SJSA1 (cell line): ENCODE data around the gene MRO. TPM values are rescaled to one million over a fixed set of nuclear protein-coding genes. Genes with fewer than 3 reads are reported as not detected.
A peak's percentile ranks its signal among the peaks of the same experiment; 100 is the strongest.
"Not testable (repeated sequence)": the region's sequence is repeated elsewhere in the genome, so short reads cannot be mapped to it uniquely, and the experiment has no call there.

ENCODE experiments used
- DNase-seq, 2 experiments: peaks; one replicate each; pipeline ENCODE4 v3.0.0-alpha.2; 2015 to 2020; ENCODE audit warnings: low spot score in 2 of 2, low read depth in 1 of 2
- H3K27ac ChIP-seq: fragments of 250-450 bp; sonication (Bioruptor Pico); 2 replicates; pipeline ENCODE4 v1.5.1; 2020; ENCODE audit warnings: mild to moderate bottlenecking, moderate library complexity
- H3K27me3 ChIP-seq: fragments of 250-450 bp; sonication (Bioruptor Pico); replicated peaks from 2 replicates; pipeline ENCODE4 v1.5.1; 2020; ENCODE audit warnings: mild to moderate bottlenecking, moderate library complexity
- H3K36me3 ChIP-seq: fragments of 250-450 bp; sonication (Bioruptor Pico); 2 replicates; pipeline ENCODE4 v1.5.1; 2020; ENCODE audit warnings: mild to moderate bottlenecking
- H3K4me1 ChIP-seq: fragments of 250-450 bp; sonication (Bioruptor Pico); replicated peaks from 2 replicates; pipeline ENCODE4 v1.6.1; 2021; ENCODE audit warnings: mild to moderate bottlenecking
- H3K4me3 ChIP-seq: fragments of 250-450 bp; sonication (Bioruptor Pico); 2 replicates; pipeline ENCODE4 v1.5.1; 2020; ENCODE audit warnings: mild to moderate bottlenecking
- H3K9me3 ChIP-seq: fragments of 250-450 bp; sonication (Bioruptor Pico); replicated peaks from 2 replicates; pipeline ENCODE4 v1.5.1; 2020; ENCODE audit warnings: mild to moderate bottlenecking
- total RNA-seq: library from RNA; depleted of rRNA; stranded (reverse); fragments of >200 nt; shearing (Covaris generic); gene quantifications from 2 replicates; pipeline ENCODE4 v1.2.3, GENCODE V29; 2014; rRNA removed

Gene MRO
- 0.03 TPM in 1 of 2 replicates, not detected in the other for total RNA-seq

DNA sequence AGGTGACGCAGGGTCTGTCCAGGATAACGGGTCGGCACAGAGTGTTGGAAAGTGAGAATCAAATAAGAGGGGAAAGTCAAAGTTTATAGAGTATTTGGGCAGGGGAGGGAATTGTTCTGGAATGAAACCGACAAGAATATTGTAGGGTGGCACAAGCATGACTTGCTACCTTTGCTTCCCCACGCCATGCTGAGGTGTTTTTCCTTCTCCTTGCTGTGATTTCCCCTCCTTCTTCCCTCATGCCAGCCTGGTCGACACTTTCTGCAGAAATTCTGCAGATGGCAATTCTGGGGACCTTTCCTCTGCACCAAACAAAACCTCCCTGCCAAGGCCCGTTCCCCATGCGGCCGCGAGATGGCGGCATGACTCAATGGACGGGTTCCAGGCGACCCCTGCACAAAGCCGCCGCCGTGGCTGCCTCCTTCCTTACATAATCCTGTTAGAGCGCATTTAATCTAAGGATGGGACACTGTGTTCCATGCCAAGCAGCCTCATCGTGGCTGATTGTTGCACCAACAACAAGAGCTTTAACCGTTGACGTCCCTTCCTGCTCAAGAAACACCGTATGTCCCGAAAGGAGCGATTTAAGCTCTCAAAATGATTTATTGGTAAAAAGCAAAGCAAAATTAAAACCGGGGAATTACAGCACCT, at the start of gene MRO:
Gene MRO (minus strand): TSS at position 289 of the 651 bp plus-strand sequence. CDS start 10,616 bp downstream, outside the sequence.
- Histone ChIP-seq H3K4me3 (no peak within 1 kb of the TSS), H3K27me3 (peaks cover 6% of the 10 kb centered on the region; the same call in 1 of the 2 replicates), H3K36me3 (no peaks in the 10 kb centered on the region), H3K9me3 (no peaks in the 10 kb centered on the region), H3K4me1 (peaks cover 7% of the 10 kb centered on the region), H3K27ac (no peak within 1 kb of the TSS)
- DNase-seq, result peak; percentile 60 to 74

- Histone ChIP-seq H3K4me3 (no peak overlapping the region), H3K4me1 (peaks cover 22% of the 10 kb centered on the region)
These were observed 49.3 kb upstream of the MRO start for GRCh38 chr18:50869150-50869549.

GRCh38 chr18:50866765-50867164, 46.9 kb upstream of the MRO start:
- no peaks in the 10 kb centered on the region for H3K27me3 ChIP-seq
- no peak overlapping the region for H3K27ac ChIP-seq
- DNase-seq, result no peak
- no peaks in the 10 kb centered on the region for H3K36me3 ChIP-seq
- no peaks in the 10 kb centered on the region for H3K9me3 ChIP-seq
- peaks cover 22% of the 10 kb centered on the region for H3K4me1 ChIP-seq
- no peak overlapping the region for H3K4me3 ChIP-seq

More at GRCh38 chr18:50869150-50869549, 49.3 kb upstream of the MRO start:
- DNase-seq, result no peak
- Histone ChIP-seq H3K36me3 (no peaks in the 10 kb centered on the region), H3K9me3 (no peaks in the 10 kb centered on the region), H3K27me3 (no peaks in the 10 kb centered on the region), H3K27ac (no peak overlapping the region)

DNA sequence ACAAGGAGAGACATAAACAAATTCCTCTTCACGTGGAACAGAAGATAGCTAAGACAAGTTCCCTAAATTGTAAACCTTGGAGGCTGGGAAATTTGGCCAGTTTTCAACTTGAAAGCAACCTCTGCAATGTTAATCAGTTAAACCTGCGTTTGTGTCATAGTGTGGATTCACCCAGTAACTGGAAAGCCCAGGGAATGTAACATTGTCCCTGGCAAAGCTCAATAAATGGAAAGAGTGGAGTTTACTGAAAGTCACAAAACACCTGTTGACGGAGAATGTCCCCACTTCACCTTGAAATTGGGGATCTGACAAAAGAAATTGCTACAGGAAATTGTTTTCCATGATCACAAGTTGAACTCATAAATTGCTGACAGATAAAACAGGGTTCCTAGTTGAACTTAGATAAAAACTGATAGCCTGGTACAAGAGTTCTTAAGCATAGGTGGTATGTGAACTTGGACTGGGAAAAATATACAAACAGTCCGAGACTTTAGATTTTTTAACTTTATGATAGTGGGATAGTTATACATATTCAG, 44.1 kb upstream of the MRO start:
- no peaks in the 10 kb centered on the region for H3K36me3 ChIP-seq
- H3K4me3 ChIP-seq, result no peak overlapping the region
- H3K27me3 ChIP-seq, result no peaks in the 10 kb centered on the region
- H3K4me1 ChIP-seq, result peaks cover 6% of the 10 kb centered on the region; the same call in 1 of the 2 replicates
- H3K27ac ChIP-seq, result no peak overlapping the region
- no peak for DNase-seq
- no peaks in the 10 kb centered on the region for H3K9me3 ChIP-seq

DNA sequence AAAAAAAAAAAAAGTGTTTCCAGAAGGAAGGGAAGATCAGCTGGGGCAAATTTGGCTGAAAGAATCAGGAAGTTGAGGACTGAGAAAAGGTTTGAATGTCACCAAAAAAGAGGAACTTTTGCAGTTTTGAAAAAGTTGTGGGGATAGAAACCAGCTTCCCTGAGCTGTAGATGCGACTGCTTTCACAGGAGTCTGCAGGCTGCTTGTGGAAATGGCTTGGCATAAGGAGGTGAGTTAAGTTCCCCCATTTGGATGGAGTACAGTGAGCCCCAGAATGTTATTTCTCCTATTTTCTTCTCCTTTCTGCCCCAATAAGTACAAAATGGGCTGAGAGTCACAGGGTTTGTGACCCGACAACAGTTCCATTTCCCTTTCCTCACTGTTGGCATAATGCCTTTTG, 42.6 kb upstream of the MRO start:
- Histone ChIP-seq H3K27ac (no peak overlapping the region), H3K9me3 (no peaks in the 10 kb centered on the region), H3K36me3 (no peaks in the 10 kb centered on the region), H3K27me3 (no peaks in the 10 kb centered on the region), H3K4me3 (no peak overlapping the region), H3K4me1 (peaks cover 5% of the 10 kb centered on the region; the same call in 1 of the 2 replicates)
- no peak for DNase-seq

DNA sequence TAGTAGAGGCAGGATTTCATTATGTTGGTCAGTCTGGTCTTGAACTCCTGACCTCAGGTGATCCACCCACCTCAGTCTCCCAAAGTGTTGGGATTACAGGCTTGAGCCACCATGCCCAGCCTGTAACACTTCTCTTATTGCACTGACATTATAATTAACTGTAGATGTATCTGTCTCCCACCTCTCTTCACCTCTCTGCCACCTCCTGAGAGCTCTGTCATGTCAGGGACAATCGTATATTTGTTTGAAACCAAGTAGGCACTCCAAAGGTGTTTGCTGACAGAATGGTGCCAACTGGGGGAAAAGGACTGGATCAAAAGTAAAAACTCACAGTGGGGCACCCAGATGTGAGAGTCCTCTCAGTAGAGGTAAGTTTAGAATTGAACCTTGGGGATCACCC, 41.8 kb upstream of the MRO start:
- H3K36me3 ChIP-seq, result no peaks in the 10 kb centered on the region
- peaks cover 7% of the 10 kb centered on the region; the same call in 1 of the 2 replicates for H3K4me1 ChIP-seq
- no peak overlapping the region for H3K27ac ChIP-seq
- H3K27me3 ChIP-seq, result no peaks in the 10 kb centered on the region
- no peak overlapping the region for H3K4me3 ChIP-seq
- DNase-seq, result no peak
- H3K9me3 ChIP-seq, result no peaks in the 10 kb centered on the region

GRCh38 chr18:50859793-50860555, 40.2 kb upstream of the MRO start:
- H3K27ac ChIP-seq, result no peak overlapping the region
- no peak for DNase-seq
- H3K9me3 ChIP-seq, result no peaks in the 10 kb centered on the region
- H3K4me3 ChIP-seq, result no peak overlapping the region
- H3K4me1 ChIP-seq, result peaks cover 7% of the 10 kb centered on the region; the same call in 1 of the 2 replicates
- no peaks in the 10 kb centered on the region for H3K36me3 ChIP-seq
- H3K27me3 ChIP-seq, result no peaks in the 10 kb centered on the region

- DNase-seq, result no peak
- Histone ChIP-seq H3K4me3 (no peak overlapping the region), H3K27ac (no peak overlapping the region), H3K36me3 (no peaks in the 10 kb centered on the region), H3K9me3 (no peaks in the 10 kb centered on the region), H3K27me3 (no peaks in the 10 kb centered on the region), H3K4me1 (peaks cover 13% of the 10 kb centered on the region)
These were observed 37.9 kb upstream of the MRO start for GRCh38 chr18:50857694-50858093.

DNA sequence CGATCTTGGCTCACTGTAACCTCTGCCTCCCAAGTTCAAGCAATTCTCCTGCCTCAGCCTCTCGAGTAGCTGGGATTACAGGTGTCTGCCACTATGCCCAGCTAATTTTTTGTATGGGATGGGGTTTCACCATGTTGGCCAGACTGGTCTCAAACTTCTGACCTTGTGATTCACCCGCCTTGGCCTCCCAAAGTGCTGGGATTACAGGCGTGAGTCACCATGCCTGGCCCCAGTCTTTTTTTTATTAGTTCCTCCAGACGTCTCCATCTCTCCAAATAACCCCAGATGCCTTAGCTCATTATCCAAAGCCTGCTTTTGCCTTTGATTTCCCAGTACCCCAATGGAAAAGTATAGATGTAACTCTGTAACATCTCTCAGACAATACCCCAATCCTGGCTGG, 37.4 kb upstream of the MRO start:
- H3K4me1 ChIP-seq, result peaks cover 13% of the 10 kb centered on the region
- not testable (repeated sequence) for H3K36me3 ChIP-seq, H3K9me3 ChIP-seq, H3K27me3 ChIP-seq, H3K27ac ChIP-seq, H3K4me3 ChIP-seq, DNase-seq

DNA sequence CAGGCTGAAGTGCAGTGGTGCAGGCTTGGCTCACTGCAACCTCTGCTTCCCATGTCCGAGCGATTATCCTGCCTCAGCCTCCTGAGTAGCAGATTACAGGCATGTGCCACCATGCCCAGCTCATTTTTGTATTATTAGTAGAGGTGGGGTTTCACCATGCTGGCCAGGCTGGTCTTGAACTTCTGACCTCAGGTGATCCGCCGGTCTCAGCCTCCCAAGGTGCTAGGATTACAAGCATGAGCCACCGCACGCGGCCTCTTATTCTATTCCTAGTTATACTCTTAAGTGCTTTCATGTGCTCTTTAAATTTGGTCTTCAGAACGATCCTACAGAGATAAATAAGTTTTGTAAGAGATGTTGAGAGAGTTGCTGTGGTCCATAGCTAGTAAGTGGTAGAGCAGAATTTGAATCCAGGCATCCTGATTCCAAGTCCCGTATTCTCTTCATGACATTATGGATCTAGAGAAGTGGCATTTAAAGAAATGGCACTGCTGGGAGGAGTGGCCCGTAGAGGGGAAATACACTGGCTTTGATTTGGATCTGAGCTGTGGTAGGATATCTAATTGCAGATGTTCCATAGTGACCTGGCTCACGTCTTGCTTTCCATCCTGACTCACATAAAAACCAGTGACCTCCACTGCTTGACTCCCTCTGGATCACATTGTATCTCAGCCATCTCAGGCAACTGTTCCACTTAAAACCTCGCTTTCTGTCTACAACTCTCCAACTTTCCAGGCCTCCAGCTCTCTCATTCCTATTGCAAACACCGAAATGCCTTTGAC, 36.4 kb upstream of the MRO start:
- DNase-seq, result no peak
- no peaks in the 10 kb centered on the region for H3K36me3 ChIP-seq
- H3K27me3 ChIP-seq, result no peaks in the 10 kb centered on the region
- peaks cover 13% of the 10 kb centered on the region for H3K4me1 ChIP-seq
- no peak overlapping the region for H3K4me3 ChIP-seq
- H3K9me3 ChIP-seq, result no peaks in the 10 kb centered on the region
- H3K27ac ChIP-seq, result no peak overlapping the region

DNA sequence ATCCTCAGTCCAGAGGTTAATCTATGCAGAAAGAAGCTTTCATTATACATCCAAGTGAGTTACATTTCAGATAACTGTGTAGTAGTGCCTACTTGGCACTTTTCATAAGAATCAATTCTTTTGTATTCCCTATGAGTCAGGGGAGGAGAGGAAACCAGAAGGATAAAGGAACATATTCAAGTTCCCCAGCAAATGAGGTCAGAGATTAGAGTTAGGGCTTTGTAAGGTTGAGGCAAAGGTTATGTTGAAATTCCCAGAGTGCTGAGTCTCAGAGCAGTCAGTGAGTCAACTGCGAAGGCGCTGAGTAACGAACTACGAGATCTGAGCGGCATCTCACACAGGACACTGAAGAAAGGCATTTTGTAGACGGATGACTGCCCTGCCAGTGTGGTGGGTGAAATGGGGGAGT, 34.1 kb upstream of the MRO start:
- no peak overlapping the region for H3K27ac ChIP-seq
- H3K27me3 ChIP-seq, result no peaks in the 10 kb centered on the region
- H3K9me3 ChIP-seq, result no peaks in the 10 kb centered on the region
- H3K4me1 ChIP-seq, result peaks cover 13% of the 10 kb centered on the region
- no peak overlapping the region for H3K4me3 ChIP-seq
- H3K36me3 ChIP-seq, result no peaks in the 10 kb centered on the region
- no peak for DNase-seq

GRCh38 chr18:50850307-50851065, 30.7 kb upstream of the MRO start:
- peaks cover 6% of the 10 kb centered on the region for H3K4me1 ChIP-seq
- no peak for DNase-seq
- no peaks in the 10 kb centered on the region for H3K27me3 ChIP-seq
- no peak overlapping the region for H3K27ac ChIP-seq
- H3K4me3 ChIP-seq, result no peak overlapping the region
- H3K36me3 ChIP-seq, result no peaks in the 10 kb centered on the region
- no peaks in the 10 kb centered on the region for H3K9me3 ChIP-seq

GRCh38 chr18:50849419-50849821, 29.6 kb upstream of the MRO start:
- Histone ChIP-seq H3K4me3 (no peak overlapping the region), H3K36me3 (no peaks in the 10 kb centered on the region), H3K9me3 (no peaks in the 10 kb centered on the region), H3K27ac (no peak overlapping the region), H3K27me3 (no peaks in the 10 kb centered on the region), H3K4me1 (peaks cover 5% of the 10 kb centered on the region)
- DNase-seq, result no peak
